T1000 (cell line): Measurements from ENCODE around the gene LSM4.

ENCODE experiments used
- DNase-seq: peaks from one replicate; lab custom pipeline; 2025; ENCODE audit warnings: mixed read lengths; lab: John Stamatoyannopoulos, UW

Gene LSM4

GRCh38 chr19:18292810-18293641, 29.9 kb downstream of the LSM4 start:
- DNase-seq, result no peak

DNA sequence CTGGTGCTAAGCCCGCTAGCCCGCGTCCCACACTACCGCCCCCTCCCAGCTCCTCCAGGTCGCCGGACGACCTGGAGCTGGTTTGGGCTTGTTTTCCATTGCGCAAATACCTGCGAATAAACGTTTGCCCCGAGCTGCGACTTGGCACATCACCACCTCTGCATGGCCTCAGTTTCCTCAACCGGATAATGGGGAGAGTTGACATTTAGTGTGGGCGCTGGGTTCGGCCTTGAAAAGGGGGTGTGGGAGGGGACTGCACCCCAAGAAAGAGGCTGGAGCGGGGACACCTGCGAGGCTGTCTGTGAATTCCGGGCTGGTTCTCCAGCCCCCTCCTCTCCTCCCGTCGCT, 30.4 kb downstream of the LSM4 start:
- DNase-seq, result no peak

- DNase-seq, result no peak
These were observed 31.1 kb downstream of the LSM4 start for GRCh38 chr19:18291590-18292461.

DNA sequence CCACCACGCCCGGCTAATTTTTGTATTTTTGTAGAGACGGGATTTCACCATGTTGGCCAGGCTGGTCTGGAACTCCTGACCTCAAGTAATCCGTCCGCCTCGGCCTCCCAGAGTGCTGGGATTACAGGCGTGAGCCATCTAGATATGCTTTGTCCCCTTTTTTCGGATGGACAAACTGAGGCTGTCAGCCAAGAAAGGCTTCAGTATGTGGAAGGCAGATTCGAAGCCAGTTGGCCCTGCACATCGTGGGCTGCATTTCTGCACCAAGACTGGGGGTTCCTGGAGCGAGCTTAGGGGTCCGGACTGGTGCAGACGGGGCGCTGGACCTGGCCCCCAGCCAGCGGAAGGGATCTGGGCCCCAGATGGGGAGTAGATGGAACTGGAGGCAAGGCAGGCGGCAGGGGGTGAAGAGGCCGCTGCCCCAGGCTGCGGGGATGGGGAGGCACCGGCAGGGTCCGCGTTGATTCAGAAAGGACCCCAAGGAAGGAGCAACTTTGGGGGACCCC, 31.8 kb downstream of the LSM4 start:
- no peak for DNase-seq

DNA sequence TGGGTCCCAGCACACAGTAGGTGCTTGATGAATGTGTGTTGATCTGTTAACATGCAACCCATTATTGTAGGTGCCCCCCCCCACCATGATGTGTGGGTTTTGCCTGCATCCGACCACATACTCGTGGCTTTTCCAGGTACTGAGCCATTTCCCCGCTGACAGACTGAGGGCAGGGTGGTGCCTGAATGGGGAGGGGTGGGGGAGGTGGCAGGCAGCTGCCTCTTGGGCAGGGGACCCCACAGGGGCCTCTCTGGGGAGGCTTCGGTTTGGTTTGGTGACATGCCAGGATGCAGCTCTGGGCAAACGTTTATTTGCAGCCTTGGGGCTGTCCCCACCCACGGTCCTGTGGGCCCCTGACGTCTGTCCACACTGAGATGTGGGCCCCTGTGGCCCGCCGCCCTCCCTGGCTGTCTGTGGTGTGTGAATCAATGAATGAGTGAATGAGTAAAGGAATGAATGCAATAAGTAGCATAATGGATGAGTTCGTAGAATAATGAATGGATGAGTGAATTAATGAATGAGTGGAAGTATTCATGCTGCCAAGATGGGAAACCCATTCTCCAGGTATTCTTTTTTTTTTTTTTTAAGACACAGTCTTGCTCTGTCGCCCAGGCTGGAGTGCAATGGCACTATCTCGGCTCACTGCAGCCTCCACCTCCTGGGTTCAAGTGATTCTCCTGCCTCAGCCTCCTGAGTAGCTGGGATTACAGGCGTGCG, 32.4 kb downstream of the LSM4 start:
- no peak for DNase-seq

- DNase-seq, result no peak
These were observed 33.2 kb downstream of the LSM4 start for GRCh38 chr19:18289471-18290301.

GRCh38 chr19:18287836-18288772, 34.8 kb downstream of the LSM4 start:
- no peak for DNase-seq

- DNase-seq, result no peak
These were observed 35.8 kb downstream of the LSM4 start for GRCh38 chr19:18286973-18287635.

GRCh38 chr19:18284712-18285360, 38.0 kb downstream of the LSM4 start:
- no peak for DNase-seq

DNA sequence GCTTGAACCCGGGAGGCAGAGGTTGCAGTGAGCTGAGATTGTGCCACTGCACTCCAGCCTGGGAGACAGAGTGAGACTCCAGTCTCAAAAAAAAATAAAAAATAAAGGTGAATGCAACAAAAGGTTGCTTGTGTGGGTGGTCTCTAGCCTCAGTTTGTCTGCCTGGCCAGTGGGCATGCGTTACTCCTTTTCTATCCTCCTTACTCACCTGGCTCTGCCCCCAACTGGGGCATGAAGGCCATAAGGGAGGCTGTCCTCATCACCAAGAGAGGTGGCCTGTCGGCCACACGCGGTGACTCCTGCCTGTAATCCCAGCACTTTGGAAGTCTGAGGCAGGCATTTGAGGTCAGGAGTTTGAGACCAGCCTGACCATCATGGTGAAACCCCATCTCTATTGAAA, 39.5 kb downstream of the LSM4 start:
- DNase-seq, result no peak

- DNase-seq, result no peak
These were observed 40.1 kb downstream of the LSM4 start for GRCh38 chr19:18282788-18283141.

DNA sequence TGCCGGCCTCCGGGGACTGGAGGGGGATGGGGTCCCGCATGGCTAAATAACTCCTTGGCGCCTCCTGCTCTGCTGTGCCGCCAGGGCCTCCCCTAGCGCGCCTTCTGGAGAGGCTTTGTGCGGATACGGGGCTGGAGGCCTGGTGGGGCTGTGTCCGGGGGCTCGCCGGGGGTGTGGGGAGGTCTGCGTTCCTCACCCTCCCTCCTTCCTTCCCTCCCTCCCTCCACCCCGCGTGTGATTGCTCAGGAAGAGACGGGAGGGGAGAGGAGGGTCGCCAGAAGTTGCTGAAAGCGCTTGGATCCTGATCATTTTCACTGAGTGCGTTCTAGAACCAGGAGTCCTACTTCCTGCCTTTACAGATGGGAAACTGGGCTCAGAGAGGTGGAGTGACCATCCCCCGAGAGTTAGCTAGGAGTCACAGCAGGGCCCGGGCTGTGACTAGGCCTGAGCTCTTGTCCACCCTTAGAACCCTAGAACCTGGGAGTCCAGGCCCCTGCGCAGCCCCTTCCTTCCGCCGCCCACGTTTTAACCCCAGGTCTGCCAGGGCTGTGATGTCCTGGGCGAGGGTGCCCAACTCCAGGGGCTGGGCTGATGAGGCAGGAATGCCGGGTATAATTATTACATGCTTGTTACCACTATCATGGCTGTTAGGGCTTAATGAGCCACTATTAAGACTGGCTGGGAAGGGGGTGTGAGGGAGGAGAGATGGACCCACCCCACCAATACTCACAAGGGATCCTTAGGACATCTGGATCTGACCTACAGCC, 40.7 kb downstream of the LSM4 start:
- DNase-seq, result no peak

- DNase-seq, result peak; percentile 97
These were observed 41.5 kb downstream of the LSM4 start, which contains the start of gene JUND for GRCh38 chr19:18281082-18282020. Gene JUND, minus strand, starts transcription at chr19:18281622. Its CDS starts 138 bp downstream, at chr19:18281484.

DNA sequence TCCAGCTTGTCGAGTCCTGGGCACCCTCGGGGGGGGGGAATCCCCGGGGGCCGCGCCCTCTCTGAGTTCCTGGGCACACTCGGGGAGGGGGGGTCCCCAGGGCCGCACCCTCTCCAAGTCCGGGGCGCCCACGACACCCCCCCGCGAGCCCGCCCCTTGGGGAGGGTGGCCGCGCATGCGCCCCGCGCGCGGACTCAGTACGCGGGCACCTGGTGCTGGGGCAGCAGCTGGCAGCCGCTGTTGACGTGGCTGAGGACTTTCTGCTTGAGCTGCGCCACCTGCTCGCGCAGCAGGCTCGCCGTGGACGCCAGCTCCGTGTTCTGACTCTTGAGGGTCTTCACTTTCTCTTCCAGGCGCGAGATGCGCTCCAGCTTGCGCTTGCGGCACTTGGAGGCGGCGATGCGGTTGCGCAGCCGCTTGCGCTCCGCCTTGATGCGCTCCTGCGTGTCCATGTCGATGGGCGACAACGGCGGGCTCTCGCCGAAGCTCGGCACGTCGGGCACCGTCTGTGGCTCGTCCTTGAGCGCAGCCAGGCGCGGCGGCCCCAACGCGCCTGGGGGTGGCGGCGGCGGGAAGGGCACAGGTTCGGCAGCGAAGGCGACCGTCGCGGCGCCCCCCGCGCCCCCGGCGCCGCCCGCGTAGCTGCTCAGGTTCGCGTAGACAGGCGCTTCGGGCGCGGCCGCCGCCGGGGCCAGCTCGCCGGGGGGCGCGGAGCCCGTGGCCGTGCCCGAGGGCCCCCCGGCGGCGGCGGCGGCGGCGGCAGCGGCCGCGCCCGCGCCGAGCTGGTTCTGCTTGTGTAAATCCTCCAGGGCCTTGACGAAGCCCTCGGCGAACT, 42.4 kb downstream of the LSM4 start:
- peak; percentile 46 for DNase-seq

GRCh38 chr19:18279516-18280246, 43.2 kb downstream of the LSM4 start:
- peak; percentile 83 for DNase-seq

GRCh38 chr19:18279266-18279515, 43.7 kb downstream of the LSM4 start:
- no peak for DNase-seq
